Mucosa of stomach (tissue), 1 donor: ENCODE results near the gene STPG4.

Experiments
- H3K27me3 ChIP-seq: one replicate; pipeline ENCODE4 v1.7.0; 2013; ENCODE audit warnings: mild to moderate bottlenecking, low read length; ENCODE audit not compliant: control insufficient read depth, insufficient read depth
- H3K36me3 ChIP-seq: one replicate; pipeline ENCODE4 v1.7.0; 2013; ENCODE audit warnings: low read length; ENCODE audit not compliant: control insufficient read depth, insufficient read depth
- H3K4me1 ChIP-seq: one replicate; pipeline ENCODE4 v1.7.0; 2013; ENCODE audit warnings: mild to moderate bottlenecking, low read length; ENCODE audit not compliant: control insufficient read depth, insufficient read depth
- H3K4me3 ChIP-seq: one replicate; pipeline ENCODE4 v1.7.0; 2013; ENCODE audit warnings: low read length
- H3K9ac ChIP-seq: one replicate; pipeline ENCODE4 v1.7.0; 2013; ENCODE audit warnings: mild to moderate bottlenecking, low read length, moderate library complexity
- H3K9me3 ChIP-seq: one replicate; pipeline ENCODE4 v1.7.0; 2013; ENCODE audit warnings: mild to moderate bottlenecking, low read length, moderate library complexity; ENCODE audit not compliant: control insufficient read depth
- donor health status: Pancreatic carcinoma.

The STPG4 gene, protein sequence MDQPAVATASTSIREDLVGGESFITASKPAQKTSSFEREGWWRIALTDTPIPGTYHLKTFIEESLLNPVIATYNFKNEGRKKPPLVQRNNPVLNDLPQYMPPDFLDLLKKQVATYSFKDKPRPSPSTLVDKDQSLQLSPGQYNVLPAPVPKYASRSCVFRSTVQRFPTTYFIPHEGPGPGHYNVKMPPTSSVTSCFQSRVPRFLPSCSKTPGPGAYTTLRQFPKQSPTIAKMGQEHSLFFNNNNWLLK

DNA sequence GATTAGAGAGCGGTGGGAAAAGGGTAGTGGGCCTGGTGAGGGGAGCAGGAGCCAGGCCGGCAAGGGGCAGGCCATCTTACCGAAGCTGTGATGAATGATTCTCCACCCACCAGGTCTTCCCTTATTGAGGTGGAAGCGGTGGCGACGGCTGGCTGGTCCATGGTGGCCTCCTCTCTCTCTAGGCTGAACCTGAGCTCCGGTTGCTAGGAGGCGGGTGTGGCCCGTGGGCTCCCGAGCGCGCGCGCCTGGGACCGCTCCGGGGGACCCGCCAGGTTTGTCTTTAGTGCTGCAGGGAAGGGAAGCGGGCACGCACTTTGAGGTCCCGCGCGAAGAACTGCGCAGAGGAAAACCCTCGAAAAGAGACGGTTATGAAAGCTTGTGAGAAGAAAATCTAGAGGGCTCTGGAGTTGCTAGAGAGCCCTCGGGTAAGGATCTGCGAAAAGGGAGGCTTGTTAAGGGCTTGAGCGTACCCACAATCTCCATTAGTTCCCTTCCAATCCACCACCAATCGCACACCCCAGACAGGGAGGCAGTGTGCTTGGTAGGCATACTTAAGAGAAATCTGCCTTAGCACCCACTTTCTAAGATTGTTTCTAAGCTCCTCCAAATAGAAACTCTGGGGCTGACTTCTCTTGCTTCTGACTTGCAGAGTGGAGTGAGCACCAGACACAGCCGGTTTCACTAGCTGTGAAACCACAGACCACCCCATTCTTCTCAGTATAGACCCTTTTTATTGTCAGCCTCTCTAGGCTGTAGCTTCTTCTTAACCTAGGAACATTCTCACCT, at the start of gene STPG4:
TSS of gene STPG4 (minus strand) at position 218 of the 786 bp plus-strand sequence. CDS start at position 161, 57 bp downstream.
- Histone ChIP-seq H3K27me3 (no peaks in the 10 kb centered on the region), H3K9me3 (no peaks in the 10 kb centered on the region), H3K9ac (no peak within 1 kb of the TSS), H3K4me1 (no peaks in the 10 kb centered on the region), H3K36me3 (peaks cover 6% of the 10 kb centered on the region), H3K4me3 (no peak within 1 kb of the TSS)

DNA sequence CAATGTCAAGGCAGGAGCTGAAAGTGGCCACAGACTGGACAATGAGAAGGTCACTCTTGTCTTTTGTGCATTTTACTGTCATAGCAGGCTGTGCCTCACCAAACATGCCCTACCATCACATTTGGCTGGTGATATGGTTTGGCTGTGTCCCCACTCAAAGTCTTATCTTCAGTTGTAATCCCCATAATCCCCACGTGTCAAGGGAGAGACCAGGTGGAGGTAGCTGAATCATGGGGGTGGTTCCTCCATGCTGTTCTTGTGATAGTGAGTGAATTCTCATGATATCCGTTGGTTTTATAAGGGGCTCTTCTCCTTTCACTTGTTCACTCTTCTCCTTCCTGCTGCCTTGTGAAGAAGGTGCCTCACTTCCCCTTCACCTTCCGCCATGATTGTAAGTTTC, 49.6 kb upstream of the STPG4 start:
- H3K27me3 ChIP-seq, result no peaks in the 10 kb centered on the region
- H3K9me3 ChIP-seq, result no peaks in the 10 kb centered on the region
- peaks cover 20% of the 10 kb centered on the region for H3K4me1 ChIP-seq
- H3K4me3 ChIP-seq, result no peak overlapping the region
- no peak overlapping the region for H3K9ac ChIP-seq
- H3K36me3 ChIP-seq, result no peaks in the 10 kb centered on the region

DNA sequence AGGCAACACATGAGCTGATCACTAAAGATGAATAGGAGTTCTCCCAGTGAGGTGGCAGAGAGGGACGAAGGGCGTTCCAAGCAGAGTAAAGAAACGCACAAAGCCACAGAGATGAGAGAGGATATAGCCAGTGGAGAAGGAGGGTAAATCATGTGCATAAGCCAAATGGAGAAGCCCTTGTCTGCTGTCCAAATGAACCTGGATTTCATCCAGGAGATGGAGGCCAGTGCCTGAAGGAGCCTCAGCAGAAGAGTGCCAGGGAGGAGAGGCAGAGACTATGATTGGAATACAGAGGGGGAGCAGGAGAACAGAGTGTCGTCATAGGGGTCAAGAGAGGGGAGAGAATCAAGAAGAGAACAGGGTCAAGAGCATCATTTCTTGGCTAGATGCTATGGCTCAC, 48.9 kb upstream of the STPG4 start:
- Histone ChIP-seq H3K9me3 (no peaks in the 10 kb centered on the region), H3K9ac (no peak overlapping the region), H3K4me1 (peaks cover 16% of the 10 kb centered on the region), H3K36me3 (no peaks in the 10 kb centered on the region), H3K4me3 (no peak overlapping the region), H3K27me3 (no peaks in the 10 kb centered on the region)

DNA sequence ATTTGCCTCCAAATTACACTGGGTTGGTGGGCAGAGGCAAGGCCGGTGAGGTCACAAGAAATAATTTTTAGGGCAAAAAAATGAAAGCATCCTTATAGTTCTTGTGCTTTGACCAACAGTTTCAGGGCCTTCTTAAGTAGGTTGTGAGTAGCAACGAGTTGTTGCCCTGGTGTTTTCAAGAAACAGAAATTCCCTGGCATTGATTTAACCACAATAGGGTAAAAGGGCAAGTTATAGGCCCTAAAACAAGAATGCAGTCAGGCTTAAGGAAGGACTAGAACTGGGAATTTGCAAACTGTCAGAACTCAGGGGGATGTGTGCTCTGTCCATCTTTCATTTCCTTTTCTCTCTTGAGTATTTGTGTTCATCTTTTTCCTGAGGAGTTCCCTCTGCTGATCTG, 46.1 kb upstream of the STPG4 start:
- Histone ChIP-seq H3K4me3 (no peak overlapping the region), H3K4me1 (peaks cover 11% of the 10 kb centered on the region), H3K36me3 (no peaks in the 10 kb centered on the region), H3K9me3 (no peaks in the 10 kb centered on the region), H3K27me3 (no peaks in the 10 kb centered on the region), H3K9ac (no peak overlapping the region)

DNA sequence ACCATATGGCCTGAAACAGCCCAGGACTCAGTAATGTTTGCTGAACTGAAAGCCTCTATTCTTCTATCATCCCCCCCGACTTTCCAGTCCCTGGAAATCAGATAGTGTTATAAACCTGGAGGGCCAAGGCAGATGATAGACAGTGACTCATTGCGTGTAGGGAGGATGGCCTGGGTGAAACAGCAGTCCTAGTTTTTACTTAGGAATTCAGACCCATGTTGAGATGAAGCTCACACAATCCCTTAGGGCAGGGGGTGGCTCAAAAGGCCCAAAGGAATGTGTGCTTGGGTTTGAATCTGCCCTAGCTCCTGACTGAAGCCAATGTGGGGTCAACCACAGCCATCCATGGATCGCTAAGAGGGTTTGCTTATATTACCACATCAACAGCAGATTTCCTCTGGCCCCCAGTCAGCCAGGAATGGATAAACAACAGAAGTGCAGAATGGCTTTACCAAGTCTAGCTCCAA, 43.9 kb upstream of the STPG4 start:
- no peak overlapping the region for H3K9ac ChIP-seq
- H3K36me3 ChIP-seq, result no peaks in the 10 kb centered on the region
- H3K27me3 ChIP-seq, result no peaks in the 10 kb centered on the region
- no peaks in the 10 kb centered on the region for H3K4me1 ChIP-seq
- H3K9me3 ChIP-seq, result no peaks in the 10 kb centered on the region
- H3K4me3 ChIP-seq, result no peak overlapping the region

DNA sequence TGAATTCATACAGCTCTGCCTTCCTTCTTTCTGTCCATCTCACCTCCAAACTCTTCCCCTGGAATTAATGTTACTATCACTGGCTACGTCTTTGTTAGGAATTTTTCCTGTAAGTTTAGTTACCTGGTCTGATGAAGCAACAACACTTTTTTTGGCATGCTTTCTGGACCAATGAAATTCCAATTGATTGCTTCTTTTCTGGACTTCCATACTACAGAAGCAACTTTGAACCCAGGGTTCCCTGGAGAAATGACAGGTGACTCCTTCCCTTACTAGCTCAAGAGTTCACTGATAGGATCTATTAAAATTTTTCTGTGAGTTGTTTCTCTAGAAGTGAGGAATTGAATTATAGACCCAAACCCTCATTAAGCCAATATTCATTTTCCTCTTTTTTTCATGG, 41.4 kb upstream of the STPG4 start:
- no peak overlapping the region for H3K9ac ChIP-seq
- peaks cover 14% of the 10 kb centered on the region for H3K4me1 ChIP-seq
- H3K36me3 ChIP-seq, result no peaks in the 10 kb centered on the region
- H3K9me3 ChIP-seq, result no peaks in the 10 kb centered on the region
- H3K4me3 ChIP-seq, result no peak overlapping the region
- no peaks in the 10 kb centered on the region for H3K27me3 ChIP-seq

DNA sequence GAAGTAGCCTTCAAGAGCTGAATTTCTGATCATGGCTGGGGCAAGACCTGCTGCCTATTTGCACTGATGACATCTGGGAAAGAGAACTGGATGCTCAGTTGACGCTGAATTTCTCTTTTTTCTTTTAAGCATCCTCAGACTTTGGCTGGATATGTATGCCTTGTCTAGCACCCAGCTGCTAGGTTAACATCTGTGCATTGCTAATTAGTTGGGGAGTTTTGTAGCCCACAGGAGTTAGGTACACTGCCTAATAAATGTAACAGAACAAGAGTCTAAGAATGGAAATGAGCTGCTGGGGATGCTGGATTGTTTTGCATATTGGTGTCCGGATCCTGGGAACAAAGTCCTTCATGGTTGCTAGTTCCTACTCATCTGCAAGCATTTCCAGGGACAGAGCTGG, 40.9 kb upstream of the STPG4 start:
- Histone ChIP-seq H3K9me3 (no peaks in the 10 kb centered on the region), H3K27me3 (no peaks in the 10 kb centered on the region), H3K4me3 (no peak overlapping the region), H3K9ac (no peak overlapping the region), H3K36me3 (no peaks in the 10 kb centered on the region), H3K4me1 (peaks cover 16% of the 10 kb centered on the region)

DNA sequence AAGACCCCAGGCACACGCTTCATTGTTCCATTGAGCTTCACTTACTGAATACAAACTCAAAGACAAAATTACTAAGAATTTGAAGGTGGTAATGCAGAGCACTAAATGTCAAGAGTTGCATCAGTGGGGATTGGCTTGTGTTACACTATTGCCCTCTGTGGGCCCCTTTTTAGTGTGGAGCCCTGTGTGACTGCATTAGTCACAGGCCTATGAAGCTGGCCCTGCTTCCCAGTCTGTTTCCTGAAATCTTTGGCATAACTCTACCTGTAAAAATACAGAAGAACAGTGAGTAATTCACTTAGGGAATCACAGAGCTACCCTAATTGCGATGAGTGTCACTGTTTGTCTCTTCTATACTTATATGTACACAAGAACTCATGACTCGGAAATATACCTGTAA, 40.0 kb upstream of the STPG4 start:
- Histone ChIP-seq H3K4me3 (no peak overlapping the region), H3K36me3 (no peaks in the 10 kb centered on the region), H3K27me3 (no peaks in the 10 kb centered on the region), H3K9ac (no peak overlapping the region), H3K4me1 (peaks cover 16% of the 10 kb centered on the region), H3K9me3 (no peaks in the 10 kb centered on the region)

DNA sequence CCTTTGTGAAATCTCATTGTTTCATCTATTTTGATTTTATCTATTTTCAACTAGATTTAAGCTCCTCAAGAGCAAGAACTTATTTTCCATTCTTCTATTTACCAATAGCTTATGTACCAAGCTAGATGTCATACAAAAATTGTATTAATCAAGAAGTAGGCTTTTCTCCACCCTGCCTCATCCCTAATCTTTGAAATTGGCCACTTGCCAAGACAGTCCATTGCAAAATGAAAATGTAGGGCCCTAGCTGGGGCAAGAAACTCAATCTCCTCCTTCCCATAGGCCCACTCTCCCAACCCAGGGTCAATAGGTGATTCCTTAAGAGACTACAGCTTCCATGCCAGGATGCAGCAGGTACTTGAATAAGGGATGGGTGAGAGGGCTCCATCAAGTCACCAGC, 39.3 kb upstream of the STPG4 start:
- H3K4me3 ChIP-seq, result no peak overlapping the region
- peaks cover 16% of the 10 kb centered on the region for H3K4me1 ChIP-seq
- H3K9ac ChIP-seq, result no peak overlapping the region
- H3K36me3 ChIP-seq, result no peaks in the 10 kb centered on the region
- no peaks in the 10 kb centered on the region for H3K27me3 ChIP-seq
- H3K9me3 ChIP-seq, result no peaks in the 10 kb centered on the region

DNA sequence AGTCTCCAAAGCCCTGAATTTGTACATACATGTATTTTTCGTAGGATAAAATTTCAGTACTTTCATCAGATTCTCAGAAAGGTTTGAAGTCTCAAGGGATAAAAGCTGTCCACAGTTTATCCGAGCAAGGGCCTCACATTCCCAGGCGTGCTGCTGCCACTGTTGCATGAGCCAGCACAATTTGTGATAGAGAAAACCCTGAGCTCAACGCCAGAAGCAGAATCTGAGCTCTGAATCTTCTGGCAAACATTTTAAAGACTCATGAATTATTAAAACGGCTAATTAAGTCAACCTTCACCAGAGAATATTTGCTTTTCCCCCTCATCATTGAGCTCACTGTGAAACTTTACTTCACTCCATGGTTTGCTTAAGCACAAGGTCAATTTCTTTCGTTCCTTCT, 38.5 kb upstream of the STPG4 start:
- Histone ChIP-seq H3K27me3 (no peaks in the 10 kb centered on the region), H3K4me3 (no peak overlapping the region), H3K9ac (no peak overlapping the region), H3K36me3 (no peaks in the 10 kb centered on the region), H3K9me3 (no peaks in the 10 kb centered on the region), H3K4me1 (peaks cover 16% of the 10 kb centered on the region)

DNA sequence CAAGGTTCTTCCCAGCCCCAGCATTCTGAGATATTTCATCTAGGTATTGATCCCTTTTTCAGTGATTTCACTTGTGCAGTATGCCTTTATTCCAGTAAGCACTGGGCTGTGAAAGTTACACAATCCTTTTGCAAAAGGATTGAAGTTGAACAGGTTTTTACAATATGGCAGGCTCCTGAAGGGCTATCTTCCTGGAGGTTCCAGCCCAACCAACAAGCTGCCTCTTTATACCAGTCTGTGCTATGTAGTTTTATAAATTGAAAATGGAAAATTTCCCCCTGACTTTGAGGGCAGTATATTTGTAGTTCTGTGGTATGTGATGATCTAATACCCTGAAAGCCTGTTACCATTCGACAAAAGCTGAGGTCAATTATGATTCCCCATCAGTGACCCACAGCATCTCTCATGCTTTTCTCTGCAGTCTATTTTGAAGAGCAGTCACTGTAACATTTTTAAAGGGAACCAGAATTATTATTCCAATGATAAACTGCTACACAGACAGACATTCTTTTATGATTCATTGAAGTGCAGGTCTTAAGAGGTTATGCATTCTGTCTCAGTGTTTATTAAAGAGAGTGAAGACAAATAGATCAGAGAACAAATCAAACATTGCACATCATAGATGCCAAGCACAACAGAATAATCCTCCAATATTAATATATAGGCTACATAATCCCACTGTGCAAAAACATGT, 35.2 kb upstream of the STPG4 start:
- H3K36me3 ChIP-seq, result no peaks in the 10 kb centered on the region
- no peaks in the 10 kb centered on the region for H3K9me3 ChIP-seq
- H3K4me3 ChIP-seq, result no peak overlapping the region
- H3K4me1 ChIP-seq, result peaks cover 16% of the 10 kb centered on the region
- H3K9ac ChIP-seq, result no peak overlapping the region
- no peaks in the 10 kb centered on the region for H3K27me3 ChIP-seq

DNA sequence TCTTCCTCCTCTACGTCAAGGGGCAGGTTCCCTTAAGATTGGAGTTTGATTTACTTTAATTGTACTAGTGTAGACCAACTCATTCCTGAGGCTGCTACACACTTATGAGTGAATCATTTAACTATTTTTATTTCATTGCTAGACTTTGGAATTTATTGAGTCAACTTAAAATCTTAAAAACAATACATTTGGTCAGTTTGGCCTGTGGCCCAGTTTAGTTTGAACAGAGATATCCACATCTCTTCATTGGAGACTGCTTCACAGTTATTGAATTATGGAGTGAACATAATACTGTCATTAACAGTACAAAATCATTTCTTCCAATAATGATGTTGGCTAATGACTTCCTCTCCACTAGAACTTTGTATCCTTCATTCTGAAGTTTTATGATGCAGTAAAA, 34.5 kb upstream of the STPG4 start:
- no peaks in the 10 kb centered on the region for H3K9me3 ChIP-seq
- no peak overlapping the region for H3K4me3 ChIP-seq
- no peak overlapping the region for H3K9ac ChIP-seq
- H3K27me3 ChIP-seq, result no peaks in the 10 kb centered on the region
- no peaks in the 10 kb centered on the region for H3K36me3 ChIP-seq
- H3K4me1 ChIP-seq, result peaks cover 16% of the 10 kb centered on the region
